ENCODE results near the gene CDK9.
A peak's percentile ranks its signal among the peaks of the same experiment; 100 is the strongest.
"Not testable (repeated sequence)": the region's sequence is repeated elsewhere in the genome, so short reads cannot be mapped to it uniquely, and the experiment has no call there.

CDK9 gene

DNA sequence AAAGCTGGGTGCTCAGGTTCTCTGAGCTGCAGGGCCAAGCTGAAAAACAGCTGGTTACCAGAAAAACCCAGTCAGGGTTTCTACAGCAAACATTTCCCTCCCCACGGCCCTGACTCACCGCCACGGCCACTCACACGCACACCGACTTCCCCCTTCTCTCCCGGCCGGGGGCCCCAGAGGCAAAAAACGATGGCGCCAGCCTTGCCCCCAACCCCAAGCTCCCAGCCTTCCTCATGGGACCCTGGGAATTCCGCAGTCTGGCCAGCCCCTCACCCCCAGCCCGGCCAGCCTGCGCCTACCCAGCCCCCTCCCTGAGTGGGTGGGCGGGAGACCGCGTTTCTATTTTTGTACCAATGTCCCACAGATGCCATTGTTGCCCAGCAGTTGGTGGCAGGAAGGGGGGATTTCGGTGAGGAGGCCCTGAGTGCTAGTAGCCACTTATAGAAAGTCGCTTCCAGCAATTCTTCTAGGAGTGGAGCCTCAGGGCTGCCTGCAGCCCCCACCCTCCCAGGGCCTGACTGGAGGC lies 50.2 kb downstream of the CDK9 start:
- TF ChIP-seq, protein P1, sequence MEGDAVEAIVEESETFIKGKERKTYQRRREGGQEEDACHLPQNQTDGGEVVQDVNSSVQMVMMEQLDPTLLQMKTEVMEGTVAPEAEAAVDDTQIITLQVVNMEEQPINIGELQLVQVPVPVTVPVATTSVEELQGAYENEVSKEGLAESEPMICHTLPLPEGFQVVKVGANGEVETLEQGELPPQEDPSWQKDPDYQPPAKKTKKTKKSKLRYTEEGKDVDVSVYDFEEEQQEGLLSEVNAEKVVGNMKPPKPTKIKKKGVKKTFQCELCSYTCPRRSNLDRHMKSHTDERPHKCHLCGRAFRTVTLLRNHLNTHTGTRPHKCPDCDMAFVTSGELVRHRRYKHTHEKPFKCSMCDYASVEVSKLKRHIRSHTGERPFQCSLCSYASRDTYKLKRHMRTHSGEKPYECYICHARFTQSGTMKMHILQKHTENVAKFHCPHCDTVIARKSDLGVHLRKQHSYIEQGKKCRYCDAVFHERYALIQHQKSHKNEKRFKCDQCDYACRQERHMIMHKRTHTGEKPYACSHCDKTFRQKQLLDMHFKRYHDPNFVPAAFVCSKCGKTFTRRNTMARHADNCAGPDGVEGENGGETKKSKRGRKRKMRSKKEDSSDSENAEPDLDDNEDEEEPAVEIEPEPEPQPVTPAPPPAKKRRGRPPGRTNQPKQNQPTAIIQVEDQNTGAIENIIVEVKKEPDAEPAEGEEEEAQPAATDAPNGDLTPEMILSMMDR (IDR thresholded peaks at IDR 0.05; ENCODE audit: low read depth, low read length) = no peak
- peak; percentile 54 for DNase-seq (ENCODE audit: extremely low read depth, low read depth)

DNA sequence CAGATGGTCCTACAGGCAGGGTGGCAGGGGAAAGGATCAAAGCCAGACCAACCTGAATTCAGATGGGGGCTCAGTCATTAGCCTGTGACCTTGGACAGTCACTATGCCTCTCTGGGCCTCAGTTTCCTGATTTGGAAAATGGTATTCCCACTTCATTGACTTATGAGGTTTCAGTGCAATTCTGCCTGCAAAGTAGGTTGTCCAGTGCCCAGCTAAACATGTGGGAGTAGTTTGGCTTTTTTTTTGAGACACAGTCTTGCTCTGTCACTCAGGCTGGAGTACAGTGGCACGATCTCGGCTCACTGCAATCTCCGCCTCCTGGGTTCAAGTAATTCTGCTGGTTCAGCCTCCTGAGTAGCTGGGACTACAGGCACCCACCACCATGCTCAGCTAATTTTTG lies 50.7 kb downstream of the CDK9 start:
- not testable (repeated sequence) for DNase-seq (ENCODE audit: extremely low read depth, low read depth)

DNA sequence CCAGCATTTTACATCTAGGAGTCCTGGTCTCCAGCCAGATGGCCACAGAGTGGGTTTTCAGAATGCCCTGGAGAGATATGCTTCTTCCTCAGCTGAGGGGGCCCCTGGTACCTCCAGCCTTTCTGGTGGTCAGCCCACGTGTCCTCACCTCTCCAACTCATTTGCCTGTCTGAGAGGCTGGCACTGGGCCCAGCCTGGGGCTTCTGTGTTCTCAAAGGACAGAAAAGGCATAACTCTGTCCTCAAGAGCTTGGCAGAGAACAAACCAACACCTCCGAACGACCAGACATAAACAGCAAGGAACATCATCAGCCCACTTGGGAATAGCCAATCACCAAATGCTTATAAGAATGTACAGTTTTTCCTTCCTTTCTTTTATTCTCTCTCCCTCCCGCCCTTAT lies 51.5 kb downstream of the CDK9 start:
- no peak for DNase-seq (ENCODE audit: extremely low read depth, low read depth)
- TF ChIP-seq, protein P1 (IDR thresholded peaks at IDR 0.05; ENCODE audit: low read depth, low read length) = no peak

DNA sequence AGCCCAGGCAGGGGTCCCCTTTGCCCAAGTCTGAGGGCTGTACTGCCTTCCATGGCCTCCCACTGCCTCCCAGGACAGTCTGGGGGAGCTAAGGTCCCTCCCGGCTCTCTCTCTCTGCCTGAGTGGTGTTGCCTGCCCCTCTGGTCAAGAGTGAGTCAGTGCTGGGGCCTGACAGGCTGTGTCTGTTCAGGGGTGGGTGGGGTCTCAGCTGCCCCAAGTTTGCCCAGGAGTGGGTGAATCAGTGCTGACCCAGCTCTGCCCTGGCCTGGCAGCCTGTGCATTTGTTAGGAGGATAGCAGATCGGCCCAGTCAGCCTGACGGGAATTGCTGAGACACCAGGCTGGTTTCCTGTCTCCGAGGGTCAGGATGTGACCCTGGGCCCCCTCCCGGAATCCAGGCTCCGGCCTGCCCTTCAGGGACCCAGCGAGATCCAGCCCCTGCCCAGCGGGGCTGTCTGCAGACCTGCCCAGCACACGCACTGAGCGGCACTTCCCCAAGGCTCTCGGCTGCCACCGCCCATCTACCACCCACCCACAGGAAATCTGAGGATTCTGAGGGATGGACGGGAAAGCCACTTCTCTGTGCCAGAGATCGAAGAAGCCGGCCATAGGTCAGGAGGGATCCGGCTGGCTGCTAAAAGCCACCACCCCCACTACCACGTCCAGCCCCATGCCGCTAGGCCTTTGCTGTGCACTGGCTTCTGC lies 52.7 kb downstream of the CDK9 start:
- peak; percentile 86 for DNase-seq (ENCODE audit: extremely low read depth, low read depth)
- TF ChIP-seq, protein P1 (IDR thresholded peaks at IDR 0.05; ENCODE audit: low read depth, low read length) = no peak; the same call in 1 of the 2 replicates
